Body of pancreas (tissue), 4 donors: Measurements from ENCODE around the gene DMKN. TPM values are rescaled to one million over a fixed set of nuclear protein-coding genes. Genes with fewer than 3 reads are reported as not detected.
"Not testable (repeated sequence)": the region's sequence is repeated elsewhere in the genome, so short reads cannot be mapped to it uniquely, and the experiment has no call there.

Experiments
- ATAC-seq: fragments of 150-250 bp; one replicate; pipeline ENCODE4 v1.9.1; 2016
- DNase-seq, 4 donors: peaks; one replicate each; pipeline ENCODE4 v3.0.0-alpha.2; 2019
- H3K27ac ChIP-seq, 4 donors: fragments of 200-600 bp; sonication (generic); 1 replicate in 3 of 4; 2 replicates in 1 of 4; pipeline versions ENCODE4 v1.5.1 to v1.6.1; 2016 to 2019; ENCODE audit warnings: mild to moderate bottlenecking in 1 of 4, mixed read lengths in 1 of 4, moderate library complexity in 1 of 4
- H3K27me3 ChIP-seq, 2 donors: fragments of 200-600 bp; sonication (generic); one replicate each; pipeline ENCODE4 v1.6.0; 2016; ENCODE audit warnings: mild to moderate bottlenecking in 1 of 2
- H3K36me3 ChIP-seq, 2 donors: fragments of 200-600 bp; sonication (generic); replicated peaks in 1 of 2; 2 replicates each; pipeline ENCODE4 v1.5.1; 2016; ENCODE audit warnings: low read depth in 2 of 2; ENCODE audit not compliant: insufficient read depth in 1 of 2
- H3K4me1 ChIP-seq: fragments of 200-600 bp; sonication (generic); one replicate; pipeline ENCODE4 v1.6.0; 2016
- H3K4me3 ChIP-seq, 2 donors: fragments of 200-600 bp; sonication (generic); 1 replicate in 1 of 2; 2 replicates in 1 of 2; pipeline ENCODE4 v1.5.1; 2016 to 2019
- H3K9me3 ChIP-seq, 3 donors: fragments of 200-600 bp; sonication (generic); 1 replicate in 2 of 3; 2 replicates in 1 of 3; pipeline ENCODE4 v1.5.1; 2016
- CTCF ChIP-seq, 7 experiments: fragments of 450-650 bp in 4 of 7; fragments of 200-600 bp in 3 of 7; sonication (generic) in 3 of 7; IDR thresholded peaks; one replicate each; pipeline ENCODE4 v1.5.1; 2016 to 2019; ENCODE audit warnings: antibody characterized with exemption in 7 of 7
- POLR2A ChIP-seq, 3 donors: fragments of 450-650 bp; IDR thresholded peaks; one replicate each; pipeline ENCODE4 v1.6.1; 2016; ENCODE audit warnings: antibody characterized with exemption in 3 of 3, mild to moderate bottlenecking in 2 of 3
- WGBS, 2 donors: methylation state at CpG; one replicate each; pipeline ENCODE4 v1.1.5; 2017; 5-methylcytosine and 5-hydroxymethylcytosine counted together
- intact Hi-C: fragments of 100-400 bp; cut with DNase I; formaldehyde crosslinking; loops from one replicate; pipeline ENCODE4 v1.15.1; 2023
- total RNA-seq, 2 donors: library from RNA; depleted of rRNA; stranded (reverse); fragments of >200 nt; gene quantifications; one replicate each; pipeline ENCODE4 v1.1.0, GENCODE V29; 2016

The DMKN gene
- total RNA-seq, 2 donors from 2014 or later, result 146 TPM

GRCh38 chr19:35474104-35474503, 39.3 kb downstream of the DMKN start:
- ATAC-seq (no peak), DNase-seq (no peak)
- Histone ChIP-seq H3K4me3 (no peak overlapping the region), H3K27me3 (no peaks in the 10 kb centered on the region), H3K36me3 (no peaks in the 10 kb centered on the region), H3K27ac (no peak overlapping the region), H3K9me3 (no peaks in the 10 kb centered on the region), H3K4me1 (no peaks in the 10 kb centered on the region)
- 92 to 96% methylated on average over 12 to 14 of the region's 14 CpGs for WGBS, 2 donors
- intact Hi-C loops, result loop anchor here (5.0 kb wide), 2 partner anchors 57 to 127 kb away; partner anchors contain the start of gene FFAR1
- TF ChIP-seq POLR2A (IDR thresholded peaks at IDR 0.05) (no peak), CTCF (IDR thresholded peaks at IDR 0.05) (no peak)

DNA sequence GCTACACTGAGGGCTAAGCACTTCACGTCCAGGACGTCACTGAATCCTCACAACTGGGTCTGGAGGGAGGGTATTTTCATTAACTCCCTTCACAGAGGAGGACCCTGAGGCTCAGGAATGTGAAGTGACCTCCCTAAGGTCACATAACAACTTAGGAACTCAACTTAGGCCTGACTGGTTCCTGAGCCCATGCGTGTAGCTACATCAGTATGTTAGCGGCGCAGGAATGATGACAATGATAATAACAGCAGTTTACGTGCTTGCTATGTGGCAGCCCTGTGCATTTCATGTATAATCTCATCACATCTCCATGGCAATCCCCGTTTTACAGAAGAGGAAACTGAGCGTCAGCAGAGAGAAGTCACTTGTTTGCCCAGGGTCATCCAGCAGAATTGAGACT, 41.5 kb downstream of the DMKN start:
- H3K27ac ChIP-seq, result no peak overlapping the region

GRCh38 chr19:35471075-35471474, 42.4 kb downstream of the DMKN start:
- ATAC-seq, H3K4me1 ChIP-seq, H3K27ac ChIP-seq, H3K36me3 ChIP-seq, H3K4me3 ChIP-seq, DNase-seq, H3K27me3 ChIP-seq, H3K9me3 ChIP-seq: not testable (repeated sequence)
- intact Hi-C loops, result loop anchor here (5.0 kb wide), 2 partner anchors 54 to 124 kb away; partner anchors contain the start of gene FFAR1
- WGBS, 2 donors, result 92 to 95% methylated on average over 4 of the region's 4 CpGs

More for the DNA sequence above, 41.5 kb downstream of the DMKN start:
- ATAC-seq (no peak), DNase-seq (no peak)
- Histone ChIP-seq H3K36me3 (no peaks in the 10 kb centered on the region), H3K4me3 (no peak overlapping the region), H3K4me1 (no peaks in the 10 kb centered on the region), H3K9me3 (no peaks in the 10 kb centered on the region), H3K27me3 (no peaks in the 10 kb centered on the region)
- WGBS, 2 donors, result 89 to 90% methylated on average over 8 of the region's 8 CpGs
- intact Hi-C loops, result loop anchor here (5.0 kb wide), 2 partner anchors 55 to 125 kb away; partner anchors contain the start of gene FFAR1
- no peak for TF ChIP-seq CTCF (IDR thresholded peaks at IDR 0.05)
- no peak for TF ChIP-seq POLR2A (IDR thresholded peaks at IDR 0.05)

GRCh38 chr19:35470128-35470527, 43.3 kb downstream of the DMKN start:
- DNase-seq (no peak), ATAC-seq (no peak)
- Histone ChIP-seq H3K27me3 (no peaks in the 10 kb centered on the region), H3K9me3 (no peaks in the 10 kb centered on the region), H3K36me3 (no peaks in the 10 kb centered on the region), H3K27ac (no peak overlapping the region), H3K4me1 (no peaks in the 10 kb centered on the region), H3K4me3 (no peak overlapping the region)
- WGBS, 2 donors, result 75 to 78% methylated on average over 7 of the region's 7 CpGs
- no peak for TF ChIP-seq POLR2A (IDR thresholded peaks at IDR 0.05)
- no peak for TF ChIP-seq CTCF (IDR thresholded peaks at IDR 0.05)
- intact Hi-C loops, result loop anchor here (5.0 kb wide), 2 partner anchors 53 to 123 kb away; partner anchors contain the start of gene FFAR1

GRCh38 chr19:35468637-35469036, 44.8 kb downstream of the DMKN start:
- Histone ChIP-seq H3K9me3 (no peaks in the 10 kb centered on the region), H3K4me3 (no peak overlapping the region), H3K27me3 (no peaks in the 10 kb centered on the region), H3K4me1 (no peaks in the 10 kb centered on the region), H3K36me3 (no peaks in the 10 kb centered on the region), H3K27ac (no peak overlapping the region)
- no peak for TF ChIP-seq POLR2A (IDR thresholded peaks at IDR 0.05)
- peak; percentile 59 to 92 (median 86) for TF ChIP-seq CTCF (IDR thresholded peaks at IDR 0.05)
- whole genome bisulfite sequencing, 2 donors, result 6 to 7% methylated on average over 2 of the region's 2 CpGs
- ATAC-seq, result peak; percentile 95
- intact Hi-C loops, result no loop called here
- DNase-seq, result peak; percentile 72 to 77 (median 76)
